H9 (cell line): ENCODE results near the gene PTPN21. TPM values are rescaled to one million over a fixed set of nuclear protein-coding genes. Genes with fewer than 3 reads are reported as not detected.

ENCODE experiments used
- DNase-seq: peaks from one replicate; pipeline ENCODE4 v3.0.0-alpha.2; 2017
- H2AFZ ChIP-seq: one replicate; pipeline ENCODE4 v1.6.1; 2013; ENCODE audit warnings: mild to moderate bottlenecking, low read length, control low read depth, moderate library complexity
- H2AK5ac ChIP-seq: 2 replicates; pipeline ENCODE4 v1.6.1; 2013; ENCODE audit warnings: low read length, control low read depth, mixed read lengths; ENCODE audit not compliant: insufficient read length
- H2BK120ac ChIP-seq: one replicate; pipeline ENCODE4 v1.6.1; 2013; ENCODE audit warnings: low read depth, mild to moderate bottlenecking, low read length, control low read depth, inconsistent platforms; ENCODE audit not compliant: poor library complexity, severe bottlenecking
- H2BK12ac ChIP-seq: 2 replicates; pipeline ENCODE4 v1.6.1; 2013; ENCODE audit warnings: low read length, control low read depth, mixed read lengths, low read depth; ENCODE audit not compliant: insufficient read length
- H2BK15ac ChIP-seq: 2 replicates; pipeline ENCODE4 v1.6.1; 2013; ENCODE audit warnings: low read depth, low read length, control low read depth
- H2BK20ac ChIP-seq: one replicate; pipeline ENCODE4 v1.6.1; 2013; ENCODE audit warnings: low read depth, mild to moderate bottlenecking, low read length, control low read depth, inconsistent platforms; ENCODE audit not compliant: poor library complexity, severe bottlenecking
- H2BK5ac ChIP-seq: 2 replicates; pipeline ENCODE4 v1.6.1; 2013; ENCODE audit warnings: low read length, control low read depth, mixed read lengths; ENCODE audit not compliant: insufficient read length
- H3K14ac ChIP-seq: 2 replicates; pipeline ENCODE4 v1.6.1; 2013; ENCODE audit warnings: low read length, control low read depth; ENCODE audit not compliant: insufficient read depth
- H3K18ac ChIP-seq: 2 replicates; pipeline ENCODE4 v1.6.1; 2013; ENCODE audit warnings: low read depth, mild to moderate bottlenecking, mixed read lengths, low read length, control low read depth; ENCODE audit not compliant: insufficient read length
- H3K23ac ChIP-seq: 2 replicates; pipeline ENCODE4 v1.6.1; 2013; ENCODE audit warnings: low read length, control low read depth, mixed read lengths, low read depth; ENCODE audit not compliant: insufficient read length
- H3K23me2 ChIP-seq: 2 replicates; pipeline ENCODE4 v1.6.1; 2013; ENCODE audit warnings: low read depth, mild to moderate bottlenecking, mixed read lengths, low read length, control low read depth; ENCODE audit not compliant: insufficient read length, poor library complexity, severe bottlenecking
- H3K27ac ChIP-seq: 2 replicates; pipeline ENCODE4 v1.5.1; 2013; ENCODE audit warnings: low read length, control low read depth, mixed read lengths, low read depth; ENCODE audit not compliant: insufficient read length
- H3K27me3 ChIP-seq: 2 replicates; pipeline ENCODE4 v1.6.1; 2013; ENCODE audit warnings: low read length, control low read depth, inconsistent platforms; ENCODE audit not compliant: insufficient read depth
- H3K4ac ChIP-seq: 2 replicates; pipeline ENCODE4 v1.6.1; 2013; ENCODE audit warnings: low read depth, mild to moderate bottlenecking, control low read depth, inconsistent platforms, low read length, moderate library complexity
- H3K4me1 ChIP-seq: 2 replicates; pipeline ENCODE4 v1.6.1; 2013; ENCODE audit warnings: low read length, control low read depth, inconsistent platforms; ENCODE audit not compliant: insufficient read depth
- H3K4me2 ChIP-seq: 2 replicates; pipeline ENCODE4 v1.6.1; 2013; ENCODE audit warnings: low read length, control low read depth, mixed read lengths; ENCODE audit not compliant: insufficient read length, insufficient read depth
- H3K56ac ChIP-seq: 2 replicates; pipeline ENCODE4 v1.6.1; 2013; ENCODE audit warnings: low read depth, mild to moderate bottlenecking, mixed read lengths, low read length, control low read depth; ENCODE audit not compliant: insufficient read length
- H3K79me1 ChIP-seq: 2 replicates; pipeline ENCODE4 v1.6.1; 2013; ENCODE audit warnings: low read depth, mild to moderate bottlenecking, moderate library complexity, low read length, control low read depth, inconsistent platforms; ENCODE audit not compliant: insufficient read depth, poor library complexity, severe bottlenecking
- H3K79me2 ChIP-seq: 2 replicates; pipeline ENCODE4 v1.6.1; 2013; ENCODE audit warnings: low read length, control low read depth, inconsistent platforms; ENCODE audit not compliant: insufficient read depth
- H3K9ac ChIP-seq: 2 replicates; pipeline ENCODE4 v1.6.1; 2013; ENCODE audit warnings: low read length, control low read depth, mixed read lengths; ENCODE audit not compliant: insufficient read length; ENCODE audit errors: extremely low read depth
- H3K9me3 ChIP-seq: one replicate; pipeline ENCODE4 v1.6.1; 2013; ENCODE audit warnings: low read depth, low read length, inconsistent platforms; ENCODE audit not compliant: control insufficient read depth
- H3T11ph ChIP-seq: one replicate; pipeline ENCODE4 v1.6.1; 2013; ENCODE audit warnings: mild to moderate bottlenecking, low read length, control low read depth, inconsistent platforms
- H4K20me1 ChIP-seq: one replicate; pipeline ENCODE4 v1.6.1; 2013; ENCODE audit not compliant: control insufficient read depth, insufficient read length, insufficient read depth
- H4K5ac ChIP-seq: 2 replicates; pipeline ENCODE4 v1.6.1; 2013; ENCODE audit warnings: low read depth, mild to moderate bottlenecking, mixed read lengths, low read length, control low read depth; ENCODE audit not compliant: insufficient read length
- H4K8ac ChIP-seq: replicated peaks from 2 replicates; pipeline ENCODE4 v1.6.1; 2013; ENCODE audit warnings: low read length, control low read depth, mixed read lengths, low read depth; ENCODE audit not compliant: insufficient read length
- H4K91ac ChIP-seq: 2 replicates; pipeline ENCODE4 v1.6.1; 2013; ENCODE audit warnings: low read depth, mild to moderate bottlenecking, moderate library complexity, mixed read lengths, low read length, control low read depth; ENCODE audit not compliant: insufficient read length
- H3K27ac Mint-ChIP-seq, 3 experiments: 2 replicates in 2 of 3; 3 replicates in 1 of 3; pipeline ENCODE4 v1.8.0; 2020 to 2021; ENCODE audit warnings: mixed read lengths in 3 of 3, mild to moderate bottlenecking in 1 of 3, moderate library complexity in 1 of 3
- H3K27me3 Mint-ChIP-seq: 2 replicates; pipeline ENCODE4 v1.8.0; 2021; ENCODE audit warnings: low read depth, mild to moderate bottlenecking, moderate library complexity, mixed read lengths
- H3K36me3 Mint-ChIP-seq, 3 experiments: 2 replicates in 2 of 3; 3 replicates in 1 of 3; pipeline ENCODE4 v1.8.0; 2020 to 2021; ENCODE audit warnings: low read depth in 3 of 3, mixed read lengths in 3 of 3; ENCODE audit not compliant: insufficient read depth in 1 of 3
- H3K4me1 Mint-ChIP-seq, 2 experiments: 2 replicates each; pipeline ENCODE4 v1.8.0; 2020; ENCODE audit warnings: mixed read lengths in 2 of 2
- H3K4me3 Mint-ChIP-seq, 2 experiments: 2 replicates in 1 of 2; 3 replicates in 1 of 2; pipeline ENCODE4 v1.8.0; 2020 to 2021; ENCODE audit warnings: mild to moderate bottlenecking in 2 of 2, mixed read lengths in 2 of 2, moderate library complexity in 1 of 2
- H3K9me3 Mint-ChIP-seq, 2 experiments: 2 replicates in 1 of 2; 3 replicates in 1 of 2; pipeline ENCODE4 v1.8.0; 2020; ENCODE audit warnings: mild to moderate bottlenecking in 2 of 2, mixed read lengths in 2 of 2, moderate library complexity in 1 of 2
- WGBS: extraction: QIAGEN DNeasy Blood & Tissue Kit; methylation state at CpG from one replicate; pipeline ENCODE4 v1.1.7; 2013; ENCODE audit warnings: missing lambda C conversion rate, low lambda C conversion rate, mixed read lengths; ENCODE audit not compliant: insufficient read length; ENCODE audit errors: extremely low coverage; 5-methylcytosine and 5-hydroxymethylcytosine counted together
- total RNA-seq: library from RNA; stranded (reverse); gene quantifications from 2 replicates; pipeline ENCODE4 v1.2.1, GENCODE V29; 2021
- TF ChIP-seq, protein P1 (sequence below): fragments of 200-600 bp; sonication (generic); conservative IDR thresholded peaks from 3 replicates; pipeline ENCODE4 v1.8.0; 2021; ENCODE audit warnings: antibody characterized with exemption, mild to moderate bottlenecking

The PTPN21 gene
- total RNA-seq, 1 experiment from 2014 or later: 14.3 TPM

DNA sequence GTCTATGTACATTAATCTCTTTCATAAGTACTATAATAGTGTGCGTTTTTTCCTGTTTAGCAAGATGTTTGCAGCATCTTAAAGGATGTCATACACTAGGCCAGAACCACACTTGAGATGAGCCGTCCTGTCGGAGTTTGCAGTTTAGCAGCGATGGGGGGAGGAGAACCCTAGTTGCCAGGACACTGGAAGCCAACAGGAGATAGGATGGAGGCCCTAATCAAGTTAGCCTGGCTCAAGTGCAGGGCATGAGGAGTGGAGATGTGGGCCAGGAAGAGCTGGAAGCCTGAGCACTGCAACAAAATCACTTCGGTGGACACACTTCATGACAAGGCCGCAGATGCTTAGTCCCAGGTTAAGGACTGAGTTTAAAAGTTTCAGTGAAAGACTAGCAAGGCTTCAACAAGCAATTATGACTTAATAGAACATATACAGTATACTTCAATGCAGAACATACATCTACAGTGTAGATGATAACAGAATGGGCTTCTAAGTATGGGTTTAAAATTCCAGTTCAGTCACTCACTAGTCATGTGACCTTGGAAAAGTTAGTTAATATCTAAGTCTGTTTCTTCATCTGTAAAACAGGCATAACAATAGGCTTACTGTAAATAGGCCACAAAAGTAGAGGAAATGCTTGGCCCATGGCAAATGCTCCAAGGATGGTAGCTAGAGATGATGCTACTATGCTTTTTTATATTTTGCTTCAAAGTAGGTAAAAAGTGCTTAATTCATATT is 77.1 kb downstream of the PTPN21 start:
- Histone ChIP-seq H2BK20ac (no peak overlapping the region), H3K9me3 (no peaks in the 10 kb centered on the region), H2BK12ac (no peak overlapping the region), H3K9ac (no peak overlapping the region), H2BK120ac (no peak overlapping the region), H4K8ac (no peak overlapping the region), H3K23me2 (no peaks in the 10 kb centered on the region), H3K18ac (no peak overlapping the region), H3K27me3 (no peaks in the 10 kb centered on the region), H3K79me1 (no peaks in the 10 kb centered on the region), H3K79me2 (0 out of 2 replicates have a peak, but pooled peaks cover 2% of the 10 kb centered on the region), H2AFZ (no peak overlapping the region), H3K4ac (no peak overlapping the region), H3K23ac (no peak overlapping the region), H3K14ac (no peak overlapping the region; the same call in 1 of the 2 replicates), H3K27ac (no peak overlapping the region), H2BK5ac (no peak overlapping the region), H3K4me2 (no peak overlapping the region), H4K91ac (no peak overlapping the region), H3K56ac (no peak overlapping the region), H4K5ac (no peak overlapping the region), H2BK15ac (no peak overlapping the region), H3K4me1 (no peaks in the 10 kb centered on the region; the same call in 1 of the 2 replicates), H2AK5ac (no peak overlapping the region), H4K20me1 (peaks cover 2% of the 10 kb centered on the region), H3T11ph (no peak overlapping the region)
- no CpG with 5 or more reads among the region's 6 CpGs for WGBS
- DNase-seq: no peak
- Mint-ChIP-seq H3K9me3 (no peaks in the 10 kb centered on the region), H3K4me1 (peaks cover 21 to 22% of the 10 kb centered on the region in 2 experiments), H3K4me3 (no peak overlapping the region), H3K27me3 (no peaks in the 10 kb centered on the region), H3K27ac (no peak overlapping the region; a peak in 1 of 7 replicates), H3K36me3 (peaks cover 14 to 62% (median 60%) of the 10 kb centered on the region in 3 experiments)
- TF ChIP-seq, protein P1, sequence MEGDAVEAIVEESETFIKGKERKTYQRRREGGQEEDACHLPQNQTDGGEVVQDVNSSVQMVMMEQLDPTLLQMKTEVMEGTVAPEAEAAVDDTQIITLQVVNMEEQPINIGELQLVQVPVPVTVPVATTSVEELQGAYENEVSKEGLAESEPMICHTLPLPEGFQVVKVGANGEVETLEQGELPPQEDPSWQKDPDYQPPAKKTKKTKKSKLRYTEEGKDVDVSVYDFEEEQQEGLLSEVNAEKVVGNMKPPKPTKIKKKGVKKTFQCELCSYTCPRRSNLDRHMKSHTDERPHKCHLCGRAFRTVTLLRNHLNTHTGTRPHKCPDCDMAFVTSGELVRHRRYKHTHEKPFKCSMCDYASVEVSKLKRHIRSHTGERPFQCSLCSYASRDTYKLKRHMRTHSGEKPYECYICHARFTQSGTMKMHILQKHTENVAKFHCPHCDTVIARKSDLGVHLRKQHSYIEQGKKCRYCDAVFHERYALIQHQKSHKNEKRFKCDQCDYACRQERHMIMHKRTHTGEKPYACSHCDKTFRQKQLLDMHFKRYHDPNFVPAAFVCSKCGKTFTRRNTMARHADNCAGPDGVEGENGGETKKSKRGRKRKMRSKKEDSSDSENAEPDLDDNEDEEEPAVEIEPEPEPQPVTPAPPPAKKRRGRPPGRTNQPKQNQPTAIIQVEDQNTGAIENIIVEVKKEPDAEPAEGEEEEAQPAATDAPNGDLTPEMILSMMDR: no peak
